ENCODE measurements around the gene ANKS1A. TPM values are rescaled to one million over a fixed set of nuclear protein-coding genes. Genes with fewer than 3 reads are reported as not detected.
A peak's percentile ranks its signal among the peaks of the same experiment; 100 is the strongest.

The ANKS1A gene
- total and polyA plus RNA-seq, 2 of the 4 experiments (the other 2 are of a cell fraction) = 7.2 to 7.5 TPM

GRCh38 chr6:35040398-35040797 is 151.3 kb downstream of the ANKS1A start:
- no peak overlapping the region for H2BK15ac ChIP-seq (ENCODE audit: low read depth, low read length)
- H3K4me3 ChIP-seq (ENCODE audit: insufficient read depth, low read depth, low read length) = no peak overlapping the region
- no peaks in the 10 kb centered on the region; a peak in 1 of 4 replicates for H3K79me1 ChIP-seq (ENCODE audit: low read depth in 1 of 2, low read length in 2 of 2)
- no peak overlapping the region for H2AK9ac ChIP-seq (replicated peaks; ENCODE audit: low read depth, low read length, poor library complexity)
- H3K9me1 ChIP-seq (ENCODE audit: insufficient read depth, low read length) = peaks cover 11% of the 10 kb centered on the region; the same call in 1 of the 2 replicates
- H3K27ac ChIP-seq (ENCODE audit: insufficient read depth, low read length) = peak overlapping the region; percentile 26; the same call in 1 of the 2 replicates
- no peak overlapping the region for H2BK20ac ChIP-seq (ENCODE audit: low read depth, low read length)
- H3K18ac ChIP-seq (ENCODE audit: low read depth, low read length) = peak overlapping the region; percentile 73
- no peak overlapping the region for H4K91ac ChIP-seq (ENCODE audit: insufficient read depth, low read depth, low read length)
- H2BK5ac ChIP-seq (ENCODE audit: low read depth, low read length, poor library complexity, severe bottlenecking) = peak overlapping the region; percentile 18
- ChIA-PET CTCF (no interaction called here), POLR2A (ENCODE audit: unreplicated experiment) (no interaction called here)
- no peak overlapping the region for H2AFZ ChIP-seq (replicated peaks; ENCODE audit: low read length, poor library complexity)
- H3K23ac ChIP-seq (ENCODE audit: low read depth, low read length) = no peak overlapping the region
- TF ChIP-seq CEBPB (IDR thresholded peaks at IDR 0.05; ENCODE audit: low read depth, low read length) = no peak
- no peak for TF ChIP-seq SMC3 (IDR thresholded peaks at IDR 0.05; ENCODE audit: low read depth, low read length)
- no peak for TF ChIP-seq RFX5 (IDR thresholded peaks at IDR 0.05; ENCODE audit: low read depth, low read length)
- TF ChIP-seq MXI1 (IDR thresholded peaks at IDR 0.05; ENCODE audit: borderline replicate concordance, low read depth, low read length) = 0 out of 2 replicates have a peak, but pooled peaks have one; percentile 15
- no peak for TF ChIP-seq RAD21 (IDR thresholded peaks at IDR 0.05; ENCODE audit: low read length)
- TF ChIP-seq MAFK (IDR thresholded peaks at IDR 0.05; ENCODE audit: low read depth, low read length) = no peak
- H3K4me2 ChIP-seq (ENCODE audit: low read depth, low read length) = peak overlapping the region; percentile 14; the same call in 1 of the 2 replicates
- no peak overlapping the region for H4K8ac ChIP-seq (ENCODE audit: low read depth in 2 of 2, low read length in 2 of 2)
- H4K20me1 ChIP-seq (ENCODE audit: insufficient read depth, low read length) = no peaks in the 10 kb centered on the region
- no peak for DNase-seq
- no peak overlapping the region for H2AK5ac ChIP-seq (ENCODE audit: low read depth, low read length)
- intact Hi-C loops (cut with micrococcal nuclease) (no loop called here), in situ Hi-C loops (cut with MboI; ENCODE audit: low sequenced_read_pairs) (no loop called here), dilution Hi-C loops (cut with HindIII; ENCODE audit: low sequenced_read_pairs, unreplicated experiment) (no loop called here)
- 100% methylated on average over 1 of the region's 1 CpG; no CpG with 5 or more reads in 1 of the 2 experiments for WGBS, 2 experiments (ENCODE audit: extremely low coverage in 2 of 2, insufficient read length in 1 of 2)
- H3K4me1 ChIP-seq (ENCODE audit: control insufficient read depth, insufficient read depth, low read length) = peaks cover 16% of the 10 kb centered on the region
- H4K5ac ChIP-seq (ENCODE audit: low read depth, low read length) = peak overlapping the region; percentile 71
- 0 out of 2 replicates have a peak, but pooled peaks cover 2% of the 10 kb centered on the region for H3K9me3 ChIP-seq (ENCODE audit: control insufficient read depth, insufficient read depth, low read length)
- H3K56ac ChIP-seq (ENCODE audit: extremely low read depth, insufficient read depth, low read length) = no peak overlapping the region
- no peak overlapping the region for H3K14ac ChIP-seq (replicated peaks; ENCODE audit: low read depth, low read length)
- no peak overlapping the region for H2BK120ac ChIP-seq (ENCODE audit: low read depth, low read length)
- BruUV-seq (replicated peaks) = no TSS peak
- H3K4ac ChIP-seq (ENCODE audit: low read depth, low read length) = no peak overlapping the region
- no peaks in the 10 kb centered on the region for H3K27me3 ChIP-seq (ENCODE audit: control insufficient read depth, insufficient read depth, low read length)
- H3K36me3 ChIP-seq (ENCODE audit: control insufficient read depth, insufficient read depth, low read length) = no peaks in the 10 kb centered on the region
- ATAC-seq (ENCODE audit: low read depth) = peak; percentile 71
- no peak overlapping the region for H3K9ac ChIP-seq (ENCODE audit: low read depth, low read length)

Measured in IMR-90 (cell line).